ENCODE results near the gene SENP1.

- TF ChIP-seq ZNF274 (IDR thresholded peaks at IDR 0.05; ENCODE audit: low read depth, low read length) (no peak), YY1 (IDR thresholded peaks at IDR 0.05; ENCODE audit: insufficient read depth, insufficient read length) (no peak)
Measured at GRCh38 chr12:48045061-48045846, 60.6 kb downstream of the SENP1 start.

Data from NT2/D1 (cell line).